ENCODE measurements around the gene APOL3. TPM values are rescaled to one million over a fixed set of nuclear protein-coding genes. Genes with fewer than 3 reads are reported as not detected.
"Not testable (repeated sequence)": the region's sequence is repeated elsewhere in the genome, so short reads cannot be mapped to it uniquely, and the experiment has no call there.

Gene APOL3
- total RNA-seq, 1 experiment from 2014 or later = 3.2 TPM

DNA sequence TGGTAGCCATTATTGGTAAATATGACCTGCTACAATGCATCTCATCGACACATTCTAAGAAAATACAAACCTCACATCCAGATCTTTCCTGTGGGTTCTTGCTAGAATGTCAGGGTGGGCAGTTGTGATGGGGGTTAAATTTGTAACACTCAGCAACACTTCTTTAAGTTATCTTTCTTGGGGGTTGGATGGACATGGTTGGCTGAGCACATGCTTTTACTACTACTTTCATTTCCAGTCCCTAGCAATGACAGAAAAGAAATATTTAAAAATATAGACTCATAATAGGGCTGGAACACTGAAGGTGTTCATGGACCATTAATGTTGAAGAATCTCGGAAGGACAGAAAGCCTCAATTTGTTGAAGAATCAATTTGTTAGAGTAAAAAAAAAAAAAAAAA is 57.6 kb downstream of the APOL3 start:
- Histone ChIP-seq H3K27ac (ENCODE audit: low read length) (no peak overlapping the region), H3K4me1 (ENCODE audit: control insufficient read depth, insufficient read depth, low read length) (no peaks in the 10 kb centered on the region), H3K4me3 (ENCODE audit: low read depth in 2 of 2, low read length in 2 of 2) (no peak overlapping the region), H3K36me3 (ENCODE audit: control insufficient read depth, insufficient read depth, low read length) (no peaks in the 10 kb centered on the region), H3K9me3 (ENCODE audit: control insufficient read depth, insufficient read depth, low read depth, low read length) (no peaks in the 10 kb centered on the region), H3K27me3 (ENCODE audit: control insufficient read depth, insufficient read depth, low read length) (no peaks in the 10 kb centered on the region)
- intact Hi-C loops (cut with micrococcal nuclease; ENCODE audit: unreplicated experiment) (no loop called here), in situ Hi-C loops (cut with HindIII; ENCODE audit: low pct_unique_long_range_greater_than_20kb, low sequenced_read_pairs) (no loop called here)
- TF ChIP-seq TCF7L2 (IDR thresholded peaks at IDR 0.05; ENCODE audit: low read depth, low read length) (no peak), CTCF (IDR thresholded peaks at IDR 0.05) (no peak), POLR2AphosphoS5 (IDR thresholded peaks at IDR 0.05; ENCODE audit: low read depth, low read length) (no peak), REST (IDR thresholded peaks at IDR 0.05; ENCODE audit: insufficient read depth in 1 of 2, low read depth in 2 of 2, low read length in 1 of 2) (no peak), SIN3A (IDR thresholded peaks at IDR 0.05; ENCODE audit: borderline replicate concordance, insufficient read depth, low read depth, low read length) (no peak)
- ATAC-seq = no peak
- ChIA-PET POLR2A (no interaction called here), CTCF (no interaction called here)
- BruUV-seq (replicated peaks) = no TSS peak
- DNase-seq (ENCODE audit: low read depth, low spot score) = no peak

DNA sequence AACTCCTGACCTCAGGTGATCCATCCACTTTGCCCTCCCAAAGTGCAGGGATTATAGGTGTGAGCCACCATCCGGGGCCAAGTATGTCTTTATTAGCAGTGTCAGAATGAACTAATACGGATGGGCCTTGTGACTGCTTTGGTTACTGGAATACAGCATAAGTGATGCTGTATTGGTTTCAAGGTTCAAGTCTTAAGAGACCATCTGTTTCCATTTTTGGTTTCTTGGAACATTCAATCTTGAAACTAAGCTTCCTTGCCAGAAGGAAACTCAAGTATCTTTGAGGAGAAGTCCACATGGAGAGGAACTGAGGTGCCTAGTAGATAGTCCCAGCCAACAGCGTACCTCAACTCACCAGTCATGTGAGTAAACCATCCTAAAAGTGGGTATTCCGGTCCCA is 58.8 kb downstream of the APOL3 start:
- CTCF ChIA-PET = no interaction called here
- H3K4me3 ChIP-seq (ENCODE audit: low read depth in 2 of 2, low read length in 2 of 2) = no peak overlapping the region
- in situ Hi-C loops (cut with HindIII; ENCODE audit: low pct_unique_long_range_greater_than_20kb, low sequenced_read_pairs) = no loop called here
- POLR2A ChIA-PET = no interaction called here
- TF ChIP-seq TCF7L2 (IDR thresholded peaks at IDR 0.05; ENCODE audit: low read depth, low read length) (no peak), SIN3A (IDR thresholded peaks at IDR 0.05; ENCODE audit: borderline replicate concordance, insufficient read depth, low read depth, low read length) (no peak), POLR2AphosphoS5 (IDR thresholded peaks at IDR 0.05; ENCODE audit: low read depth, low read length) (no peak)
- no peaks in the 10 kb centered on the region for H3K4me1 ChIP-seq (ENCODE audit: control insufficient read depth, insufficient read depth, low read length)
- no TSS peak for BruUV-seq (replicated peaks)
- H3K27me3 ChIP-seq (ENCODE audit: control insufficient read depth, insufficient read depth, low read length) = no peaks in the 10 kb centered on the region
- intact Hi-C loops (cut with micrococcal nuclease; ENCODE audit: unreplicated experiment) = no loop called here
- DNase-seq (ENCODE audit: low read depth, low spot score) (no peak), ATAC-seq (no peak)
- H3K9me3 ChIP-seq (ENCODE audit: control insufficient read depth, insufficient read depth, low read depth, low read length) = no peaks in the 10 kb centered on the region
- no peak overlapping the region for H3K27ac ChIP-seq (ENCODE audit: low read length)
- H3K36me3 ChIP-seq (ENCODE audit: control insufficient read depth, insufficient read depth, low read length) = no peaks in the 10 kb centered on the region

GRCh38 chr22:36100908-36101307 is 59.6 kb downstream of the APOL3 start:
- ATAC-seq = not testable (repeated sequence)

More at GRCh38 chr22:36100908-36101307, 59.6 kb downstream of the APOL3 start:
- H3K4me3 ChIP-seq (ENCODE audit: low read depth in 2 of 2, low read length in 2 of 2); POLR2A ChIA-PET; H3K36me3 ChIP-seq (ENCODE audit: control insufficient read depth, insufficient read depth, low read length); in situ Hi-C loops (cut with HindIII; ENCODE audit: low pct_unique_long_range_greater_than_20kb, low sequenced_read_pairs); BruUV-seq (replicated peaks); DNase-seq (ENCODE audit: low read depth, low spot score); intact Hi-C loops (cut with micrococcal nuclease; ENCODE audit: unreplicated experiment); H3K27me3 ChIP-seq (ENCODE audit: control insufficient read depth, insufficient read depth, low read length); H3K27ac ChIP-seq (ENCODE audit: low read length); CTCF ChIA-PET; H3K4me1 ChIP-seq (ENCODE audit: control insufficient read depth, insufficient read depth, low read length); H3K9me3 ChIP-seq (ENCODE audit: control insufficient read depth, insufficient read depth, low read depth, low read length): not testable (repeated sequence)
